Ovary (tissue), 9 donors: Measurements from ENCODE around the gene ZBTB9. TPM values are rescaled to one million over a fixed set of nuclear protein-coding genes. Genes with fewer than 3 reads are reported as not detected.

ENCODE experiments used
- DNase-seq, 5 donors: peaks; one replicate each; pipeline ENCODE4 v3.0.0-alpha.2; 2019 to 2020
- H3K27ac ChIP-seq, 2 donors: fragments of 200-600 bp; one replicate each; pipeline versions ENCODE4 v1.5.1 to v1.8.0; 2019 to 2022
- H3K27me3 ChIP-seq: fragments of 200-600 bp; one replicate; pipeline ENCODE4 v1.8.0; 2022
- H3K36me3 ChIP-seq: fragments of 200-600 bp; sonication (generic); one replicate; pipeline ENCODE4 v1.5.1; 2019
- H3K4me1 ChIP-seq: one replicate; pipeline ENCODE4 v1.8.1; 2013; ENCODE audit warnings: mild to moderate bottlenecking, moderate library complexity; ENCODE audit not compliant: insufficient read depth
- H3K4me3 ChIP-seq: fragments of 200-600 bp; sonication (generic); one replicate; pipeline ENCODE4 v1.5.1; 2017
- H3K9me3 ChIP-seq, 2 donors: fragments of 200-600 bp in 1 of 2; sonication (generic) in 1 of 2; one replicate each; pipeline versions ENCODE4 v1.5.1 to v1.8.1; 2013 to 2019; ENCODE audit warnings: mild to moderate bottlenecking in 1 of 2, moderate library complexity in 1 of 2
- CTCF ChIP-seq, 3 donors: fragments of 450-650 bp in 2 of 3; fragments of 200-600 bp in 1 of 3; IDR thresholded peaks; one replicate each; pipeline versions ENCODE4 v1.5.1 to v1.8.0; 2016 to 2022; ENCODE audit warnings: antibody characterized with exemption in 3 of 3, mild to moderate bottlenecking in 1 of 3
- EP300 ChIP-seq: sonication (generic); formaldehyde crosslinking; IDR thresholded peaks from one replicate; pipeline ENCODE4 v1.6.1; 2017; ENCODE audit warnings: antibody characterized with exemption
- POLR2A ChIP-seq: fragments of 450-650 bp; IDR thresholded peaks from one replicate; pipeline ENCODE4 v1.6.1; 2017; ENCODE audit warnings: antibody characterized with exemption, mild to moderate bottlenecking, moderate library complexity
- WGBS, 3 donors: extraction: QIAGEN DNeasy Blood & Tissue Kit in 1 of 3; methylation state at CpG; one replicate each; pipeline versions ENCODE4 v1.1.5 to v1.1.7; 2013 to 2017; 5-methylcytosine and 5-hydroxymethylcytosine counted together
- intact Hi-C, 4 donors: fragments of 100-400 bp; cut with DNase I; formaldehyde crosslinking; loops; one replicate each; pipeline versions ENCODE4 v1.11.0 to v1.15.1; 2022 to 2023
- polyA plus RNA-seq, 2 donors: library from polyadenylated mRNA; stranded (reverse); fragments of 200-250 nt in 1 of 2; fragments of 350-450 nt in 1 of 2; fragmentation: Illumina TruSeq in 1 of 2; extraction: RNeasy Lipid Tissue Mini Kit (QIAGEN cat#74804) in 1 of 2; gene quantifications; one replicate each; pipeline ENCODE4 v1.2.3, GENCODE V29; 2013 to 2014
- total RNA-seq, 7 donors: library from RNA; depleted of rRNA in 2 of 7; stranded (reverse); fragments of >200 nt in 2 of 7; fragmentation: NEBNext Ultra II Directional in 3 of 7; extraction: Animal tissue kit (Norgen Biotek cat#: 25700) in 3 of 7; gene quantifications; one replicate each; pipeline versions ENCODE4 v1.1.0 to v1.2.4, GENCODE V29; 2016 to 2023
- donor health status: DM: no; HTN: no; CAD: no; lungs with moderate emphysema.
- donor health status: DM: no; HTN: no; CAD: no.
- donor health status: Bipolar disorder and iron deficiency.
- donor health status: DM: yes; HTN: yes; CAD: no.
- donor health status: DM: no; HTN: no; CAD: no.
- donor health status: DM: yes; HTN: yes; CAD: no.

The ZBTB9 gene
- total and polyA plus RNA-seq, 9 donors, result 2.4 to 13.5 (median 8.8) TPM

DNA sequence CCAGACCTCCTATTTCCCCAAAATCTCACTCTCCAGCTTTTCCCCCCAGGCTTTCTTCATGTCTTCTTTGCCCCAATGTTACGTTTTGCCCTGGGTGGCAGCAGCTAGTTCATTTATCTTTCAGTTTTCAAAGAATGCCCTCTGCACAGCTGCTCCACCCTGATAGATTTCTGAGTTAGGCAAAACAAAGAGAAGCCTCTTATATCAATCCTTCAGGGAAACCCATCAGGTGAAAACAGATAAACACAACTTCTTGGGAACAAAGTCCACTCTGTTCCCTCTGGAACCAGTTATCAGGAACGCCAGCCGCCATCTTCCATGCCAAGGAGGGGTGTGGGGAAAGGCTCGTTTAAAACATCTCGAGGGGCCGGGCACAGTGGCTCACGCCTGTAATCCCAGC is 34.0 kb downstream of the ZBTB9 start:
- Histone ChIP-seq H3K9me3 (no peaks in the 10 kb centered on the region), H3K27me3 (no peaks in the 10 kb centered on the region), H3K4me3 (no peak overlapping the region), H3K4me1 (no peaks in the 10 kb centered on the region), H3K36me3 (no peaks in the 10 kb centered on the region), H3K27ac (no peak overlapping the region)
- DNase-seq, result no peak
- WGBS, 3 donors, result 72 to 80% (median 74%) methylated on average over 7 of the region's 7 CpGs
- no peak for TF ChIP-seq EP300
- TF ChIP-seq CTCF (IDR thresholded peaks at IDR 0.05), result no peak
- TF ChIP-seq POLR2A, result no peak
- intact Hi-C loops, result no loop called here

DNA sequence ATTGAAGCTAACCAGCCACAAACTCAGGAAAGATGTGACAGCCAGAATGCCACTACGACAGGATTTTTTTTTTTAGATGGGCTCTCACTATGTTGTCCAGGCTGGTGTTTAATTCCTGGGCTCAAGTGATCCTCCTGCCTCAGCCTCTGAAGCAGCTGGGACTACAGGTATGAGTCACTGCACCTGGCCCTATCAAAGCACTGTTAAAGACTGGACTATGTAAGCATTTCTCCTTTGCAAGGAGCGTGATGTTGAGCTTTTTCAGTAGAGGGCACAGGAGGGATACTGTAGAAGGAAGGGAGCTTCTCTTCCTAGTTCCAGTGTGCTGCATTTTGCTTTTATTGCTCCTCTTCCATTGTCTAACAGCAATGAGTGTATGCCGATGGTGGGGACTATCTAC is 35.8 kb downstream of the ZBTB9 start:
- Histone ChIP-seq H3K4me3 (no peak overlapping the region), H3K27me3 (no peaks in the 10 kb centered on the region), H3K27ac (no peak overlapping the region), H3K9me3 (no peaks in the 10 kb centered on the region), H3K4me1 (no peaks in the 10 kb centered on the region), H3K36me3 (no peaks in the 10 kb centered on the region)
- DNase-seq, result no peak
- 54 to 56% (median 56%) methylated on average over 3 of the region's 3 CpGs for WGBS, 3 donors
- TF ChIP-seq EP300, result no peak
- no peak for TF ChIP-seq POLR2A
- TF ChIP-seq CTCF (IDR thresholded peaks at IDR 0.05), result no peak
- intact Hi-C loops, result no loop called here

GRCh38 chr6:33490621-33491020 is 36.2 kb downstream of the ZBTB9 start:
- WGBS, 3 donors, result 81 to 85% (median 84%) methylated on average over 6 of the region's 6 CpGs
- intact Hi-C loops, result no loop called here
- TF ChIP-seq EP300 (no peak), CTCF (IDR thresholded peaks at IDR 0.05) (no peak), POLR2A (no peak)
- no peak for DNase-seq
- H3K27me3 ChIP-seq, result no peaks in the 10 kb centered on the region
- H3K4me3 ChIP-seq, result no peak overlapping the region
- no peaks in the 10 kb centered on the region for H3K36me3 ChIP-seq
- H3K4me1 ChIP-seq, result no peaks in the 10 kb centered on the region
- no peaks in the 10 kb centered on the region for H3K9me3 ChIP-seq
- H3K27ac ChIP-seq, result no peak overlapping the region

- DNase-seq, result no peak
- no peak overlapping the region for H3K4me3 ChIP-seq
- H3K36me3 ChIP-seq, result no peaks in the 10 kb centered on the region
- 32 to 33% (median 33%) methylated on average over 4 of the region's 4 CpGs for WGBS, 3 donors
- no peaks in the 10 kb centered on the region for H3K4me1 ChIP-seq
- intact Hi-C loops, result no loop called here
- TF ChIP-seq POLR2A (no peak), EP300 (no peak), CTCF (IDR thresholded peaks at IDR 0.05) (no peak)
- H3K27me3 ChIP-seq, result no peaks in the 10 kb centered on the region
- H3K27ac ChIP-seq, result no peak overlapping the region
- H3K9me3 ChIP-seq, result no peaks in the 10 kb centered on the region
These were observed 37.7 kb downstream of the ZBTB9 start for GRCh38 chr6:33492093-33492492.

DNA sequence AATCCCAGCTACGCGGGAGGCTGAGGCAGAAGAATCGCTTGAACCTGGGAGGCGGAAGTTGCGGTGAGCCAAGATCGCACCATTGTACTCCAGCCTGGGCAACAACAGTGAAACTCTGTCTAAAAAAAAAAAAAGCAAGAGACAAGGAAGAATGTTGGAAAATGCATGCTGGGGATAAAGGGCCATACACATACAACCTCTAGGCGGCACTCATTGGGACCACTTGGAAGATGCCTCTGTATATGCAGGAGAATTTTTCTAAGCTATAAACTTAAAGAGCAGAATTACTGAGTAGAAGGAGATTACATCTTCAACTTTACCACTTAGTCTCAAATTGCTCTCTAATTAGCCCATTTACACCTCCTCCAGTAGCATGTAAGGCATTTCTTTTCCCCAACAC is 42.8 kb downstream of the ZBTB9 start:
- no peak for DNase-seq
- H3K36me3 ChIP-seq, result no peaks in the 10 kb centered on the region

More for the DNA sequence above, 42.8 kb downstream of the ZBTB9 start:
- TF ChIP-seq EP300 (no peak), POLR2A (no peak), CTCF (IDR thresholded peaks at IDR 0.05) (no peak)
- Histone ChIP-seq H3K27ac (no peak overlapping the region), H3K9me3 (no peaks in the 10 kb centered on the region), H3K4me1 (no peaks in the 10 kb centered on the region), H3K27me3 (no peaks in the 10 kb centered on the region), H3K4me3 (no peak overlapping the region)
- intact Hi-C loops, result no loop called here
- WGBS, 3 donors, result 87 to 97% (median 95%) methylated on average over 7 of the region's 7 CpGs
